Thyroid gland (tissue), 4 donors: ENCODE data around the gene GALNT17. TPM values are rescaled to one million over a fixed set of nuclear protein-coding genes. Genes with fewer than 3 reads are reported as not detected.
A peak's percentile ranks its signal among the peaks of the same experiment; 100 is the strongest.

Experiments used
- DNase-seq, 2 donors: peaks; one replicate each; pipeline ENCODE4 v3.0.0-alpha.2; 2019
- H3K27ac ChIP-seq, 3 donors: fragments of 200-600 bp; sonication (generic); 1 replicate in 2 of 3; 2 replicates in 1 of 3; pipeline ENCODE4 v1.5.1; 2016 to 2019; ENCODE audit warnings: mild to moderate bottlenecking in 1 of 3, moderate library complexity in 1 of 3
- H3K27me3 ChIP-seq: fragments of 200-600 bp; sonication (generic); one replicate; pipeline ENCODE4 v1.5.1; 2019
- H3K36me3 ChIP-seq, 2 donors: fragments of 200-600 bp; sonication (generic); one replicate each; pipeline ENCODE4 v1.5.1; 2016 to 2019
- H3K4me1 ChIP-seq, 2 donors: fragments of 200-600 bp; sonication (generic); one replicate each; pipeline ENCODE4 v1.5.1; 2017 to 2019
- H3K4me3 ChIP-seq, 3 donors: fragments of 200-600 bp; sonication (generic); replicated peaks in 1 of 3; 1 replicate in 2 of 3; 2 replicates in 1 of 3; pipeline ENCODE4 v1.5.1; 2016; ENCODE audit warnings: mild to moderate bottlenecking in 1 of 3
- H3K9me3 ChIP-seq: fragments of 200-600 bp; sonication (generic); one replicate; pipeline ENCODE4 v1.5.1; 2017
- POLR2A ChIP-seq, 2 donors: fragments of 450-650 bp; IDR thresholded peaks; one replicate each; pipeline ENCODE4 v1.6.1; 2017; ENCODE audit warnings: antibody characterized with exemption in 2 of 2, mild to moderate bottlenecking in 2 of 2, moderate library complexity in 1 of 2
- WGBS, 2 donors: methylation state at CpG; one replicate each; pipeline ENCODE4 v1.1.5; 2017; 5-methylcytosine and 5-hydroxymethylcytosine counted together
- intact Hi-C: fragments of 100-400 bp; cut with DNase I; formaldehyde crosslinking; loops from one replicate; pipeline ENCODE4 v1.15.1; 2023
- total RNA-seq, 4 donors: library from RNA; depleted of rRNA; stranded (reverse); fragments of >200 nt; gene quantifications; one replicate each; pipeline ENCODE4 v1.2.3, GENCODE V29; 2016
- TF ChIP-seq, protein P1 (sequence below), 6 experiments: fragments of 200-600 bp in 3 of 6; fragments of 450-650 bp in 3 of 6; sonication (generic) in 3 of 6; IDR thresholded peaks; one replicate each; pipeline ENCODE4 v1.5.1; 2016 to 2019; ENCODE audit warnings: antibody characterized with exemption in 6 of 6, mild to moderate bottlenecking in 2 of 6, inconsistent platforms in 1 of 6, moderate library complexity in 1 of 6

GALNT17 gene
- total RNA-seq, 4 donors from 2014 or later = 5.8 to 63.8 (median 37.1) TPM

DNA sequence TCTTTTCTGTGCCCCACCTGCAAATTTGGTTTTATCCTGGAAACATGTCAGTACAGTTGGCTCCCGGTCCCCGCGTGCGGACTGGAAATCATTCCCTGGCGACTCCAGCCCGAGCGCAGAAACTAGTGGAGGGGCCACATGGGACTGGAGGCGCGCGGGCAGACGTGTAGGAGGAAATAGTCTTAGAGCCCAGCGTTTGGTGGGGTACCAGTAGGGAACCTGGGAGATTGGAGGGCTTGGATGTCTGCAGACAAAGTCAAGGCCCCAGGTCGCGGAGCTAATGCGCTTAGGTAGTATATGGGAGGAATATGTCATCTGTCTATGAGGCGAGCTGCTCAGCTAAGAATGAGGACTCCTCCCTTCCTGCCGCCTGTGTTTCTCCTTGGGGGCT is 1.3 kb downstream of the GALNT17 start:
- peaks cover 12 to 31% of the 10 kb centered on the region in 2 donors for H3K4me1 ChIP-seq
- no peaks in the 10 kb centered on the region for H3K9me3 ChIP-seq
- H3K27ac ChIP-seq = no peak overlapping the region
- TF ChIP-seq, protein P1, sequence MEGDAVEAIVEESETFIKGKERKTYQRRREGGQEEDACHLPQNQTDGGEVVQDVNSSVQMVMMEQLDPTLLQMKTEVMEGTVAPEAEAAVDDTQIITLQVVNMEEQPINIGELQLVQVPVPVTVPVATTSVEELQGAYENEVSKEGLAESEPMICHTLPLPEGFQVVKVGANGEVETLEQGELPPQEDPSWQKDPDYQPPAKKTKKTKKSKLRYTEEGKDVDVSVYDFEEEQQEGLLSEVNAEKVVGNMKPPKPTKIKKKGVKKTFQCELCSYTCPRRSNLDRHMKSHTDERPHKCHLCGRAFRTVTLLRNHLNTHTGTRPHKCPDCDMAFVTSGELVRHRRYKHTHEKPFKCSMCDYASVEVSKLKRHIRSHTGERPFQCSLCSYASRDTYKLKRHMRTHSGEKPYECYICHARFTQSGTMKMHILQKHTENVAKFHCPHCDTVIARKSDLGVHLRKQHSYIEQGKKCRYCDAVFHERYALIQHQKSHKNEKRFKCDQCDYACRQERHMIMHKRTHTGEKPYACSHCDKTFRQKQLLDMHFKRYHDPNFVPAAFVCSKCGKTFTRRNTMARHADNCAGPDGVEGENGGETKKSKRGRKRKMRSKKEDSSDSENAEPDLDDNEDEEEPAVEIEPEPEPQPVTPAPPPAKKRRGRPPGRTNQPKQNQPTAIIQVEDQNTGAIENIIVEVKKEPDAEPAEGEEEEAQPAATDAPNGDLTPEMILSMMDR (IDR thresholded peaks at IDR 0.05) = no peak
- no peak for TF ChIP-seq POLR2A (IDR thresholded peaks at IDR 0.05)
- intact Hi-C loops = no loop called here
- no peak for DNase-seq
- no peaks in the 10 kb centered on the region for H3K27me3 ChIP-seq
- 27 to 32% methylated on average over 17 of the region's 17 CpGs for WGBS, 2 donors
- no peaks in the 10 kb centered on the region for H3K36me3 ChIP-seq
- peak overlapping the region in 2 of 3 donors; percentile 36 to 68 for H3K4me3 ChIP-seq

DNA sequence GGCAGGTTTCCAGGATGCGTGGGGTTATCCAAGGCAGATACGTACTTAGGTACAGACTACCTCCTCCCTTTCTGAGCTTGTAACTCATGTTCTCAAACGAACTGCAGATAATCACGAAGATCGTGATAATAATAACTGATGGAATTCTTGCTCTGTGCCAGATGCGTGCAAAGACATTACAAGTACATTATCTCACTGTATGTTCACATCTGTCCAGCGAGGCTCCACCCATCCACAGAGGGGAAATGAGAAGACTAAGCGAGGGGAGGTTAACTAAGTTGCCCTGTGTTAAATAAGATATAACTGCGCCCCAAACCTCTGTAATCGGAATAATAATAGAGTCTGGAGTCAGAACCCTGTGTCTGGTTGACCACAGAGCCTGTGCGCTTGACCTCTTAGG is 1.9 kb downstream of the GALNT17 start:
- WGBS, 2 donors = 87 to 91% methylated on average over 11 of the region's 11 CpGs
- no peak overlapping the region for H3K27ac ChIP-seq

DNA sequence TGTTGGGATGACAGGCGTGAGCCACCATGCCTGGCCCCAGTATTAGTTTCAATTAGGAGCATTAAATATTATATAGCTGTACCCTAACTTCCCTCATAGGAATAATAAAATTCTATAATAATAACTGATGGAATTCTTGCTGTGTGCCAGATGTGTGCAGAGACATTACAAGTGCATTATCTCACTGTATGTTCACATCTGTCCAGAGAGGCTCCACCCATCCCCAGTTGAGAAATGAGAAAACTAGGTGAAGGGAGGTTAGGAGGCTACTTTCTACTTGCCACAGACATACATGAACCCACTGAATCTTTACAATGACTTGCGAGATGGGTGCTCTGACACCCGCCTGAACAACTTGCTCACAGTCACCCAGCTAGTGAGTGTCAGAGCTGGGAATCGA is 3.2 kb downstream of the GALNT17 start:
- Histone ChIP-seq H3K4me1 (peaks cover 8 to 13% of the 10 kb centered on the region in 2 donors), H3K27me3 (no peaks in the 10 kb centered on the region), H3K27ac (no peak overlapping the region), H3K36me3 (no peaks in the 10 kb centered on the region), H3K4me3 (no peak overlapping the region), H3K9me3 (no peaks in the 10 kb centered on the region)
- WGBS, 2 donors = 91 to 93% methylated on average over 4 of the region's 4 CpGs
- no peak for TF ChIP-seq POLR2A (IDR thresholded peaks at IDR 0.05)
- TF ChIP-seq, protein P1 (IDR thresholded peaks at IDR 0.05) = no peak
- intact Hi-C loops = no loop called here
- no peak for DNase-seq

More for the DNA sequence above, 1.9 kb downstream of the GALNT17 start:
- DNase-seq = no peak
- Histone ChIP-seq H3K4me1 (peaks cover 12 to 26% of the 10 kb centered on the region in 2 donors), H3K4me3 (no peak overlapping the region), H3K9me3 (no peaks in the 10 kb centered on the region), H3K27me3 (no peaks in the 10 kb centered on the region), H3K36me3 (no peaks in the 10 kb centered on the region)
- no peak for TF ChIP-seq POLR2A (IDR thresholded peaks at IDR 0.05)
- TF ChIP-seq, protein P1 (IDR thresholded peaks at IDR 0.05) = no peak
- intact Hi-C loops = no loop called here

DNA sequence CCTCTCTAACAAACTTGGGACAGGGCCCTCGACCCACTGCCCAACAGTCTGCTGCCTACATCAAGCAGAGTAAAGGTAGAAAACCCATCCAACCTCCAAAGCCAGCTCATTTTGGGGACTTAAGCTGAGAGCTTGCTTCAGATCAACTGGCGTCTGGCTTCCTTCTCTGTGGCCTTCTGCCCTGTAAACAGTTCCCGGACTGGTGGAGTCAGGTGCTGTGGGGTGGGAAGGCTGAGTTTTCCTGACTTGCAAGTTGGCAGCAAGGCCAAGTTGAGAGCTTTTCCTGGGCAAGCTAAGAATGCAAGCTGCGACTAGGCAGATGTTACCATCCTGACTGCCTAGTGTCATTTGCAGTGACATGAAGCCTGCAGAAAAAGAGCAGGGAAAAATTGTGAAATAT is 3.7 kb downstream of the GALNT17 start:
- TF ChIP-seq, protein P1 (IDR thresholded peaks at IDR 0.05) = no peak
- no peak for TF ChIP-seq POLR2A (IDR thresholded peaks at IDR 0.05)
- DNase-seq = no peak
- Histone ChIP-seq H3K27ac (no peak overlapping the region), H3K9me3 (no peaks in the 10 kb centered on the region), H3K27me3 (no peaks in the 10 kb centered on the region), H3K4me1 (peaks cover 7 to 10% of the 10 kb centered on the region in 2 donors), H3K36me3 (no peaks in the 10 kb centered on the region), H3K4me3 (no peak overlapping the region)
- intact Hi-C loops = no loop called here
- WGBS, 2 donors = 57 to 70% methylated on average over 4 of the region's 4 CpGs

DNA sequence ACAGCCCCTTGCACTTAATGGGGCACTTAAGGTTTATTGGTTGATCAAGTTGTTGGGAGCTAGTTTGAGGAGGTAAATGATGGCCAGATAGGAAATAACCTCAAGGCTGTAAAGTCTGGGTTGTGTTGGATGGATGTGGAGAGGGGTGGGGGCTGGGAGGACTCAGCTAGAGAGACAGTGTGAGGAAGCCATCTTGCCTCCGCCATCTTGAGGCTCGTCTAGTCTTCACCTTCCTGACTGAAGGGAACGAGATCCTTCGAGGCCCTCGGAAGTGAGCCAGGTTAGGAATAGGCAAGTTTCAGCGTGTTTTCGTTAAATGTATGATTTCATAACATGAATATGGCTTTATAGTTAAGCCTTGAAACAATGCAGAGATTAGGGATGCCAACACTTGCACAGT is 5.5 kb downstream of the GALNT17 start:
- no peaks in the 10 kb centered on the region for H3K27me3 ChIP-seq
- TF ChIP-seq, protein P1 (IDR thresholded peaks at IDR 0.05) = no peak
- no peak for TF ChIP-seq POLR2A (IDR thresholded peaks at IDR 0.05)
- no peak overlapping the region for H3K4me3 ChIP-seq
- 96 to 97% methylated on average over 7 of the region's 7 CpGs for WGBS, 2 donors
- H3K36me3 ChIP-seq = no peaks in the 10 kb centered on the region
- DNase-seq = no peak
- intact Hi-C loops = no loop called here
- no peak overlapping the region for H3K27ac ChIP-seq
- H3K9me3 ChIP-seq = no peaks in the 10 kb centered on the region
- H3K4me1 ChIP-seq = peaks cover 2 to 8% of the 10 kb centered on the region in 2 donors
